ENCODE measurements around the gene PLXNC1.

PLXNC1 gene

DNA sequence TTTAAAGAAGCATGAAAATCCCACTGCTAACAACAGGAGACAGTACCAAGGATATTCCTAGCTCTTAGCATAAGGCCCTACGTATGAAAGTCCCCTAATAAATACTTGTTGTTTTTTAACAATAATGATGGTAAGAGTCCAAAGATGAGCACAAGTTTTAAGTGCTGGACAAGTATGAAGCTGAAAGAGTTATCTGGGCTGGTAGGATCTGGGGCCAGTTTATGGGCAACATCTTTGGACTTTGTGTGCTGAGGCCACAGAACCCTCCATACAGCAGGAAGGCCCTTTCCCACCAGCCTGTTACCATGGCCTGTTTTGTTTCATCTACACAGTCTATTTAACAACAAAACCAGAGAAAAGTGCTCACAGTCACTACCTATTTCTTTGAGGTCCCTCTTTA lies 12.5 kb upstream of the PLXNC1 start:
- no peak for DNase-seq

DNA sequence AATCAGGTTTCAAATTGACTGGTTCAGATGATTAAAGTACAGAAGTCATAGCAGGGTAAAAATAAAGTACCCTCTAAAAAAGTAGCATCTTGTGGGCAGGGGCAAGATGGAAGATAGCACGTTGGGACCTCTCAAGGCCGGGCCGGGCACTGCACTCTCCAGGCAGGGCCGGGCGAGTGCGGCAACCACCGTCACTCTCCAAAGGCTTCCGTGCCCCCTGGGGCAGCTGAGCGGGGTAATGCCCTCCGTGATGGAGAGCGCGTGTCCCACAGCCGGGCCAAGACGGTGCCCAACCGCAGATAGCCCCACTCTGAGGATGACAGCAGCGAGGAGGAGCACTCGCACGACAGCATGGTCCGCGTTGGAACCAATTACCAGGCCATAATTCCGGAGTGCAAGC lies 8.6 kb upstream of the PLXNC1 start:
- DNase-seq, result no peak

DNA sequence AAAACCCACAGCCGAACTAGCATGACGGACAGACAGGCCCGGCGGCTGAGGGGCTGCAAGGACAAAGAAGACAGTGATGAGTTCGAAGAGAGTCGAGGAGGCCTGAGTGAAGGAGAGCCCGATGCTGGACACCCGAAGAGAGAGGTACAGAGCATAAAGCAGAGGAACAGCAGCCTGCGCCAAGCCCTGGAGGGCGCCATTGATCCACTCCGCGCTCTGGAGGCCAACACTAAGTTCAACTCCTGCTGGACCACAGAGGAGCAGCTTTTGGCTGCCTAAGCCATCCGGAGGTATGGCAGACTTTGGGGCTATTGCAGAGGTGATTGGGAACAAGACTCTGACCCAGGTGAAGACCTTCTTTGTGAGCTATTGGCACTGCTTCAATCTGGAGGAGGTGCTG lies 7.8 kb upstream of the PLXNC1 start:
- no peak for DNase-seq

DNA sequence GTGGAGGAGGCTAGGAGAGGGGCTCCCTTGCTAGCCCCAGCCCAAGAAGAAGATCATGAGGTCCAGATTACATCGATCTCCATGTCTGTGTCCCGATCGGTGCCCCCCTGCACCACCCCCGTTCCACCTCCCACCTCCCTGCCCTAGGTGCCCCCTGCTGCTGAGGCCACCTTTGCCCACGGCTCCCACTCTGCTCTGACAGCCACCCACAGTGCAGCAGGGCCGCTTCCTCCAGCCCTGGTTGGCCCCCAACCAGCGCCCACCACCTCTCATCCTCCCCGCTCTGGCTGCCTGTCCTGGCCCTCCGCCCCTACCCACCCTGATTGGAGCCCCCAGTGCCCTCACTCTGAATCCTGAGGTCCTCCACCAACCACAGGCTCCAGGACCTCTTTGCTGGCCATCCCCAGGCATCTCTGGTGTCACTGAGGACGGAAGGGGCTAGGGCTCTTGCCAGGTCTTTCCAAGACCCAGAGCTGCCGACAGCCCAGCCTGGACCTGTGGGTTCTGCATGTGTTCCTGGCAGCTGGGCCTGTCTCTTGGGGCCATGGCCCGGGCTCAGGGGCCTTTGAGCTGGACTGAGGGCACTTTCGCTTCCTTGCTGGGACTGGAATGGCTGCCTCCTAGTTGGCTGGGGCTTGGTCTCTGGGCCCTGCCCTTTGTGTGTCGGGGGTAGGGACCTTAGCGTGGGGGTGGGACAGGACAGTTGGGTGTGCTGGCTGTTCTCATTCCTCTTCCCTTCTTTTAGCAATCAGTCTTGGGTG lies 7.2 kb upstream of the PLXNC1 start:
- DNase-seq, result no peak

DNA sequence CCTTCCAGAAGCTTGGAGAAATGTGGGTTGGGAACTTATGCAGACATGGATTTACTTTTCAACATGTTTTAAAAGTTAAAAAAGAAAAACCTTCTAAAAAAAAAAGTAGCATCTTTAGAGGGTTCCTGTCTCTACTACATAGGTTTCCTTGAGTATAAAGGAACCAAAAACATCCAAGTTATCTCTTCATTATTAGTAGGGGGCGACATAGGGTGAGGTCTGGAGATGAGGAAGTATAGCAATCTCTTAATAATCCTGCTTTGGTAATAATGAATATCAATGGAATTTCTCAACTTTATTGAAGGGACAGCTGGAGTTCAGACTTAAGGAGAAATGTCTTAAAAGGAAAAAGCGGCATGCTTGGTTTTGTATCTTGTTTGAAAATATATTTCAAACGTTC lies 6.5 kb upstream of the PLXNC1 start:
- DNase-seq, result no peak

DNA sequence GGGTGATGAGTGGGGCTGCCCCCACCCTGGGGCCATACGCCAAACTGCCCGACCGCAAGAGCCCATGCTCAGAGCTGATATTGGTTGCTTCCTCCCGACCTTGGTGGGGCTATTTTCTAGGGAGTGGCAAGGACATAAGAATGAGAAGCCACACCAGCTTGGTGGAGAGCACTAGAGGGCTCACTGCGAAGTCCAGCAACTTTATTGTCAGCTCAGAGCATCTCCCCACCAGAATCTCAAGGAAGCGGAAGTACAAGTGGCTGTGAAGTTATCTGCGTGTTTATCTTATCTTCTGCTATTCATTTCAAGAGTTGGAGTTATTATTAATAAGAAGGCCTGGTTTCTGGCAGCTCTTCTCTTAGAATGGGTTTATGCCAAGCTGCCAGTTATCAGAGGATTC lies 4.9 kb upstream of the PLXNC1 start:
- no peak for DNase-seq

DNA sequence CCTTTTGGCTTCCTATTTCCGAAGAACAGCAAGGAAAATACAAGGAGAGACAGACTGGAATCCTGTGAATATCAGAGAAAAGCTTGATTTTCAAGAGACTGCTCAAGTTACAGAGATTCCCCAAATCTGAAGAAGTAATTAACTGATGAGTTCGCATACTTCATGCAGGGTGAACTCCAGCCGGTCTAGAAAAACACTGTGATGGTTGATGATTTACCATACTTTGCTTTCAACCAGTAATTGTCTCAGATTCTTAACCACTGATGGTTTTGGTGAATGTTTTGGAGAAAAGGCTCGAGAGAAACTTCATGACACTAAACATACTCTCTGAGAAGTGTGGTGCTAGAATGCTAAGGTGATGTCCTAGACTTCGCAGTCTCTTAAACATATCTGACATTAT lies 4.4 kb upstream of the PLXNC1 start:
- DNase-seq, result no peak

DNA sequence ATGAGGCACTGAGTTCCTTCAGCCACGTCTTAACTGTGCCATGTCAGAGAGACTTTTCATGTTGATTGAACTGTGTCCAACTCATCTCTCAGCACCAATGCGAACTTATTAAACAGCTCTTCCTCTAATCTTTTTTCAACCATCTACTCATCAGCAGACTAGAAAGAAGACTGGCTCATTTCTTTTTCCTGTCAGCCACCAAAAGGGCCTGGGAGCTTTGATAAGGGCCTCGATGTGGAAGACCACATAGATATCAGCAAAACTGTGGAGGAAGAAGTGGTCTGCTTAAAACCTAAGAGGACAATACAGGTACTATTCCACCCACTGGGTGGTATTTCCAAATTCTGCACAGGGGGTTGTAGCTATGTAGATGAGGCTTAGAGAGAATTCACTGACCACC lies 3.6 kb upstream of the PLXNC1 start:
- DNase-seq, result no peak

DNA sequence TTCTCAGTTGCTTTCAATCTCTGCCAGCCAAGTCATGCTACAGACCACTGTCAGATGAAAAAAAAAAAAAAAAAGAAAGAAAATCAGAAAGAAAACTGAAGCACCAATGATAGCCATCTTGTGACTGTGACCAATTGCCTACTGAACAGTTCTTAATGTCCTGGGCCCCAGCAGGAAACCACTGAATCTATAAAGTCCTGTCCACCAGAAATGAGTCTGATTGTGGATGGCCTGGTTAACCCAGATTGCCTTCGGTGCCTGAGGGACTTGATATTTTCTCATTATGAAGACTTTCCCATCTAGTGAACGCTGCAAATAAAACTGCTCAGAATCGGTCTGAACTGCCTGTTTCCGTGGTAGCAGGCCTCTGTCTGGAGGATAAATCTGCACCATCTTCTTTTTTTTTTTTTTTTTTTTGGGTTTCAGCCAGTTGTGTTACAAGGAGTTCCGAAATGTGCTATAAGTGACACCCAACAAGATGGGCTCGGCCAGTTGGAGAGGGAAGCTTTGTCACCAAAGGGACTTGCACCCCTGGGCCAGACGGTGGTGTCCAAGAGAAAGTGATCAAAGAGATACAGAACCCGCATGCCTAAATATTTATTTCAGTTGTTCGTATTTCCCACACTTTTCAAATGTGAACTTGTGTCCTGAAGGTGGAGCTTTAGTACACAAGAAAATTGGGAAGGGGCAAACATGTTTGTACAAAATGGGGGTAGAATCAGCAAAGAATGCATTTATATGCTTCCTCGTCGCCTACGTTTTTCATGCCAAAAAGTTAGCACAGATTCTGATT lies 3.0 kb upstream of the PLXNC1 start:
- no peak for DNase-seq

DNA sequence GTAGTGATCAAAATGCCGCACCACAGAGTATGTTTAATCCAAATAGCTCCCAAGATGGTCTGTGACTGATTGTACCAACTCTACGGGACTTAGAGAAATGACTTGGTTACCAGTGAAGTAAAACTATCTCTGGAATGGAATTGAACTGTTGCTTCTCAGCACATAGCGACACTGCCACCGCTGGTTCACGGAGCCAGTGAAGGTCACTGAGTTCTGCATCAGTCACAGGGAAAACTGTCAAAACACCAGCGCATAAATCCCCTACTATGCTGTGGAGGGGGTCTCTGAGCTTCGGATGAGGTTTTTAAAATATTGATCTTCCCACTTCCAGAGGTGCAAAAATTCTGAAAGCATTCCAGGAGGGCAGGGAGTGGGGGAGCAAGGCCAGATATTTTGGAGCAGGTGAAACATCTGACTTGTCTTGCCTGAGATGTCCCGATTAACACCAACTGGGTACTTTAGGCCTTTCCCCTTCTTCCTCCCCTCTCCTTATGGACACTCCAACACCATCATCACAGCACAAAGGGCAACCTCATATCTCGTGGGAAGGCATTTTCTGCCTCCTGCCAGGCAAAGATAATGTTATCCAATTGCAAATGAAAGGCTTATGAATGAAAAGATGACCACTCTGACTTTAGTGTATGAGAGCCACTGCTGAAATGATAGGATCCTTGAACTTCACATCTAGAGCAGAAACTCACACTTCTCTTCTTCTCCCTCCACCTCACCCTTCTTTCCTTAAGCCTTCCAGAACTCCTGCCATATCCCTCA lies 2.0 kb upstream of the PLXNC1 start:
- DNase-seq, result no peak

DNA sequence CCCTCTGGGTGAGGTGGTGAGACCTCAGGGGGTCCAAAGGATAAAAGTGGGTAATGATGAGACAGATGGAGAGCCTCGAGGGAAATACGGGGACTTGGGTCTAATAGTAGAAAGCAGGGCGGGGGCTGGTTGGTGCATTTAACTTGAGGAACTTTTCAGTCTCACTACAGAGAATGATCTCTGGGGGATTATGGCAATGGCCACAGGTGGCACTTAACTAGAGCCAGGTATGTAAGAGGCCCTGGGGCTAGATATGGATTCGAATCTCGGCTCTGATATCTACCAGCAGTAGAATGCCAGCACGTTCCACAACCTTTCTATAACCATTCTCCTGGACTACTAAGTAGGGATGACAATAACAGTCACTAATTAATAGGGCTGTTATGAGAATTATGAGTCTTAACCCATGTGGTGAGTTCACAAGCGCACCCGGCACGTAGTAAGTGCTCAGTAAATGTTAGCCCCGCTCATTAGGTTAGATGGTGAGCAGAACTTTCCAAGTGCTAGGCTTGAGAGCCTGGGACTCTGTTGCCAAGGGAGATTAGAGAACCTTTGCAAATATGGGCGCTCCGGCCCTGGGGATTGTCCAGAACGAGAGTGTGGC lies 888 bp upstream of the PLXNC1 start:
- DNase-seq, result no peak

DNA sequence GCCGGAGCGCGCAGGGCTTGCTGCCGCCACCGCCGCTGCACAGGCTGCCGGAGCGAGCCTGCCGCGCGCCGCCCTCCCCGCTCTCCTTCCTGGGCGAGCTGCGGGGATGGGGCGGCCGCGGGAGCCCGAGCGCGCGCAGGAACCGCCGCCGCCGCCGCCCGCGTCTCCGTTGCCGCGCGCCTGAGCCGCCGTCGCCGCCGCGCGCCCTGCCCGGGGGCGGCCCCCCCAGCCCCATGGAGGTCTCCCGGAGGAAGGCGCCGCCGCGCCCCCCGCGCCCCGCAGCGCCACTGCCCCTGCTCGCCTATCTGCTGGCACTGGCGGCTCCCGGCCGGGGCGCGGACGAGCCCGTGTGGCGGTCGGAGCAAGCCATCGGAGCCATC lies 352 bp downstream of the PLXNC1 start:
- DNase-seq, result no peak

DNA sequence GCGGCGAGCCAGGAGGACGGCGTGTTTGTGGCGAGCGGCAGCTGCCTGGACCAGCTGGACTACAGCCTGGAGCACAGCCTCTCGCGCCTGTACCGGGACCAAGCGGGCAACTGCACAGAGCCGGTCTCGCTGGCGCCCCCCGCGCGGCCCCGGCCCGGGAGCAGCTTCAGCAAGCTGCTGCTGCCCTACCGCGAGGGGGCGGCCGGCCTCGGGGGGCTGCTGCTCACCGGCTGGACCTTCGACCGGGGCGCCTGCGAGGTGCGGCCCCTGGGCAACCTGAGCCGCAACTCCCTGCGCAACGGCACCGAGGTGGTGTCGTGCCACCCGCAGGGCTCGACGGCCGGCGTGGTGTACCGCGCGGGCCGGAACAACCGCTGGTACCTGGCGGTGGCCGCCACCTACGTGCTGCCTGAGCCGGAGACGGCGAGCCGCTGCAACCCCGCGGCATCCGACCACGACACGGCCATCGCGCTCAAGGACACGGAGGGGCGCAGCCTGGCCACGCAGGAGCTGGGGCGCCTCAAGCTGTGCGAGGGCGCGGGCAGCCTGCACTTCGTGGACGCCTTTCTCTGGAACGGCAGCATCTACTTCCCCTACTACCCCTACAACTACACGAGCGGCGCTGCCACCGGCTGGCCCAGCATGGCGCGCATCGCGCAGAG lies 873 bp downstream of the PLXNC1 start:
- DNase-seq, result no peak

DNA sequence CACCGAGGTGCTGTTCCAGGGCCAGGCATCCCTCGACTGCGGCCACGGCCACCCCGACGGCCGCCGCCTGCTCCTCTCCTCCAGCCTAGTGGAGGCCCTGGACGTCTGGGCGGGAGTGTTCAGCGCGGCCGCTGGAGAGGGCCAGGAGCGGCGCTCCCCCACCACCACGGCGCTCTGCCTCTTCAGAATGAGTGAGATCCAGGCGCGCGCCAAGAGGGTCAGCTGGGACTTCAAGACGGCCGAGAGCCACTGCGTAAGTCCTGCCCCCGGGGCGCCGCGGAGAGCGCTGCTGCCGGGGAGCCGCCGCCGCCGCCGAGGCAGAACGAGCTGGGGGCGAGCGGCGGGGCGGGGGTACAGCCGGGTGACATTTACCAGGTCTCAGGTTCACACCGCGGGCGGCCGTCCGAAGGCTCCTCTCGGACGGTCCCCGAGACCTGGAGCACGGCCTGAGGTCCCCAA lies 1.4 kb downstream of the PLXNC1 start:
- peak; percentile 33 for DNase-seq

DNA sequence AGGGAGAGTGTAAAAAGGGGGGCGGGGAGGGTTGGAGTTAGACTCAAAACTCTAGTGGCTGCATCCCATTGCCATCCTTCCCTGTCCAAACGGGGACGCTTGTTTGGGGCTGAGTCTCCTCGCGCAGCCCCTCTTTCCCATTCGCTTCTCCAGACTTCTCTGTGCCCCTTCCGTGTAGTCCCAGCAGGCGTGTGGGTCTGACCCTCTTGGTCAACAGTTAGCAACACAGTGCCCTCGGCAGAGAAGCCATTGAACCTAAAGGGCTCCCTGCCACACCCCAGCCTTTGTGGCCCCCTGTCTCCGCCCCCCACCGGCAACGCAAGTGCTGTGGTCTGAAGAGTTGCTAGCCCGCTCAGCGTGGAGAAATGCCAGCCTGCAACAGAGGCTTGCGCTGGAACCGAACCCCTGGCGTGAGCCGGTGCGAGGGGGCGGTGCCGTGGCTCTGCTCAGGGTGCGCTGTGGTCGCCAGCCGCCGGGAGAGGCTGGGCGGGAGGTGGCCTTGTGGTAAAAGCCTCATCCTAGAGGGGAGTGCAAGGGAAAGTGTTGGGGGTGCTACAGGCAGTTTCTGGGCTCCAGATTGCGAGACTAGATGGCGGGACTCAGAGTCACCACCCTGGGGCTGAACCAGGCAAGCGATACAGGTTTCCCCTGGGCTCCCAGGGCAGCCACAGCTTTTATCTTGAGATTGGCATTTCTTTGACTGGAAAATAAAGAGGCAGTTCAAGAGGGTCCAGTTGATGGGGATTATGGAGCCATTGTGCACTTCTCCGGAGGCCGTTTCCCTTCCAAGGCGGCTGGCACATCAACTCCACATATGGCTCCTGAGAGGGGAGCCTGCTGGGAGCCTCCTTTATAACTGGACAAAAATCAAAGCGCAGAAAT lies 2.1 kb downstream of the PLXNC1 start:
- no peak for DNase-seq

DNA sequence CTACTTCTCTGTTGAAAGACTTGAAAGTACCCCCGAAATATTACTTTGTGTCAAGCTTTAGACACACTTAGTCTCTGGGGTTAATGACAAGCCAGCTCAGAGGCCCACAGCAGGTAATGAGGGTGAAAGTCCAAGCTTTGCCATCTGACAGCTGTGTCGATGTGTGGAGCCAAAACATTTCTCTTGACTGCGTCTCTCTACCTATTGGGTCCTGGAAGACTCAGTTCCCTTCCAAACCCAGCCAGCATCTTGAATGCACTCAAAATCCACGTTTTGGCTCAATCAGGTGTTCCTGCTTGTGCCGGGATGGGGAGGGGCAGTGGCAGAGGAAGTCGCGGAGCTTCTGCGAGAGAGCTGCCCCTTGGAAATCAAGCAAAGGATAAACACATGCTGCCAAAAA lies 3.2 kb downstream of the PLXNC1 start:
- no peak for DNase-seq

DNA sequence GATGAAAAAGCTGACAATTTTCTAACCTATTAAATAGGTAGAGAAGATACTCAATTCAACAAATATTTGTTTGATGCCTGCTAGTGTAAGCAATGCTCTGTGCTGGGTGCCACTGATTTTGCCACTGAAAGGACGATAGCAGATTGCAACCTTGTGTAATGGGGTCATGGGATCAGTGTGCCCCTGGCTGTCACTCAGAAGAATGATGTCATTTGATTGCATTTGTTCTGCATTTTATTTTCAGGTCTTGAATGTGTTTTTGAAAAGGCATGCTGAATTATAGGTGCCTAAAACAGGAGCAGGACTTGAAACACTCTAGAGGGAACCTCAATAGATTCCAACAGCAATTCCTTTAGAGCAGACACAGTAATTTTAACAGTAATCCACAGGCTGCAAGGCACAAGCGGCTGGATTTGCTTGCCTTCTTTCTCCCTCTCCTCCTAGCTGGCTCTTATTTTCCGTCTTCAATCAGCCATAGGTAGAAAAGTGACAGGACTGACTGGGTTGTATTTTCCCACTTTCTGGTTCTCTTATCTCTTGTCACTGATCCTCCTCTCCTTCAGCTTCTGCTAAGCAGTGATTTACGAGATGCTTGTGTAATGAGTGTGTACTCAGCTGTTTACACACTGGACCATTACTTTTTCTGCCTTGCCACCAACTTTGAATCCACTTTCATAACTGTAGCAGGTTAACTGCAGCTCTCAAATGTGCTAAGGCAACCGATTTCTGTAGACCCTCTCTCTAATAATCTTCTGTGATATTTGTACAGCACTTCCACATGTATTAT lies 4.1 kb downstream of the PLXNC1 start:
- DNase-seq, result peak; percentile 56

DNA sequence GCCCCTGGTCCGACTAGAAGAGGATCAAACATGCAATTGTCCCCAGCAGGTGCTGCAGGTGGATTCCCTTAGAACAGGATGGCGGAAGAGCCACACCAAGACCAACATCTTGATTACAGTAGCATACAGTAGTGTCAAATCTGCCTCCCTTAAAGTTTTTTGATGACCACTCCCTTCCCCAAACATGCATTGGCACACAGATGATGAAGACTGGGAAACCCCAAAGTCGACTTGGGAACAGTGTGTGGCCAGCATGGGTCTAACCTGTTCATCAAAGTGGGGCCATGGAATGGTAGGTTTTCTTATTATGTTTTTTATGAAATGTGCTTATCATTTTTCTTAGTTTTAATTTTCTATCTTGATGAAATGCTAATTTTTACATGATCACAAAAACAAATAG lies 8.8 kb downstream of the PLXNC1 start:
- no peak for DNase-seq

DNA sequence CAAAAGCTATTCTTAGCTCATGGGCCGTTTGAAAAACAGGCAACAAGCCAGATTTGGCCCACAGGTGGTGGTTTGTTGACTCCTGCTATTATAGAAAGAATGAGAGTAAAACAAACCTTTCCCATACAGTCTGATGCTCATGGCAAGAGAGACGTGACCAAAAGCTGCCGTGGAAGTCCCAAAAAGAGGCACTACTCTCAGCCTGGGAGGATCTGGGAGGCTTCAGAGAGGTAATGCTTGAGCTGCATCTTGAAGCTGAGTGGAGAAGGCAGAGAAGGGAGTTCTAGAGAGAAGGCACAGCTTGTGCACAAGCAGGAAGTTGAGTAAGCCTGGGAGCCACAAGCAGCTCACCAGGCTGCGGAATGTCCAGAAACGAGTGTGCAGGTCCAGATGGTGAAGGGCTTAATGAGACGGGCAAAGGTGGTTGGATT lies 9.6 kb downstream of the PLXNC1 start:
- no peak for DNase-seq

DNA sequence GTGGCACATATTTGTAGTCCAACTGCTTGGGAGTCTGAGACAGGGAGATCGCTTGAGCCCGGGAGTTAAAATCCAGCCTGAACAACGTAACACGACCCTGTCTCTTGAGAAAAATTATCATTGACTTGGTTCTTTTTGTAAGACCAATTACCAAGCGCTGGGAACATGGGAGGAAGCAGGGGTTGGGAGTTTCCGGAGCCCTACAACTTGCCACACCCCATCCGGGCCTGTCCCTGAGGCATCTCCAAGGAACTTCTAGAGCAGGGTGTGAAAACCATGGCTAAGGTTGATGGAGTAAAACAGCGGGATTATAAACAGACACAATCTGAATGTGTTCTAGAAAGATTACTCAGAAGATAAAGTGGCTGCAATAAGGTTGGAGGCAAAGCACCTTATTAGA lies 10.3 kb downstream of the PLXNC1 start:
- no peak for DNase-seq

DNA sequence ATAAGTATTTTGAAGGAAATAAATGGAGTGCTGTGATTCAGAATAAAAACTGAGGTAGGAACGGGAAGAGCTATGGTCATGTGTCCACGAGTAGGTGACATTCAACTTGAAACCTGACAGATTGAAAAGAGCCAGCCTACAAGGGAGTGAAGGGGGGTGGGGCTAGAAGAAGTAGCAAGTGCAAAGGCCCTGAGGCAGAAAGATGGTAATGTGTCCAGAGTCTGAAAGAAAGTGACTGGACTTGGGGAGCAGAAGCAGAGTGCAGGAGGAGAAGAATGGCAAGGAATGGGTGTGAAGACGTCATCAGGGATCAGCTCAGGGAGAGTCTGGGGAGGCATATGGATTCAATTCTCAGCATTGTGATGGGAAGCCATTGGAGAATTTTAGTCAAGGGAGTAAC lies 13.7 kb downstream of the PLXNC1 start:
- DNase-seq, result no peak

All from NCI-H510A treated with DMSO at 0.1 percent for 48 hours (cell line).